ENCODE results near the gene NNT.
A peak's percentile ranks its signal among the peaks of the same experiment; 100 is the strongest.
"Not testable (repeated sequence)": the region's sequence is repeated elsewhere in the genome, so short reads cannot be mapped to it uniquely, and the experiment has no call there.

NNT gene

GRCh38 chr5:43627028-43627427, 24.0 kb downstream of the NNT start:
- DNase-seq (ENCODE audit: low read depth) = no peak

DNA sequence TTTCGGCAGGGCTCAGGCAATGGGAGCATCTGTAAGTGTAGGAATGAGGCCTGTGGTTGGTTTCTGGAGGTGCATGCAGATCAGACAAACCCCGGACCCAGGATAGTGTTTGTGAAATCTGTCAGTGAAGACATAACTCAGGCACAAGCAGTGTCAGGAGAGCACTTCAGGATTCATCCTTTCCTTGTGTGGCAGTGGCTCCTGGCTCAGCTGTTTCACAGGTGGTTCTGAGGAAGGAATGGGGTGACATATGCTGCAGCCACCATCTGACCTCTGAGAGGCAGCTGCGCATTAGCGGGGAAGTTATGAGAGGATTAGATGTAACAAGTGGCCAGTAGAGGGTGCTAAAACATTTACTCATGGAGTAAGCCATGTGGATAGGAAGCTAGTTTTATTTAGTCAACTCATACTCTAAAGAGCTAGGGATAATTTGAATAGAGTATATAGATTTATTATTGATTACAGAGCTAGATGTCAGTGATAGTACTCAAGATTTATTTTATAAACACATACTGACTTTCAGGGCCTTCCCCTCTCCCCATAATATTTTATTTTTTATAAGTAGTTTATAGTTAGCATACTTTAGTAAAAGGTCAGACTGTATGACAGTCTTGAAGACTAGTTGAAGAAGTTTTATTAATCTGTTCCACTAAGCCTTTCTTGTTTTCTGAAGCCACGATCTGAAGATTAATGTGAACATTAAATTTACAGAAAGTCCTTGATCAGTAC, 28.4 kb downstream of the NNT start:
- DNase-seq (ENCODE audit: low read depth) = peak; percentile 64

DNA sequence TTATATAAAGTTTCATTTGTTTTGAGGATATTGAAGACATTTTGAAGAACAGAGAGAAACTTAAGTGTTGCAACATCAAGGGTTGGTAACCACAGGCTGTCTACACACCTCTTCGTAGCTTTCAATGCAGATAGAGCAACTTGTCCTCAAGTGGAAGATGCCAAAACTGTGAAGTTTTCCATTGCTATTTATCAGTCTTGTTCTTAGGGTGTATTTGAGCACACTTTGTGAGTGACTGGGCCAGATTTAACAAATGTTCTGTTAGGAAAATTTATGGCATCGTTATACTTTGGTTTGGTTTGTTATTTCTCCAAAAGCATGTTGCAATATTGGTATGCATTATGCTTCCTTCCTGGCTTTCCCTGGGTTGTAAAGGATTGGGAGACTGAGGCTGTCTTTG, 31.6 kb downstream of the NNT start:
- no peak for DNase-seq (ENCODE audit: low read depth)

DNA sequence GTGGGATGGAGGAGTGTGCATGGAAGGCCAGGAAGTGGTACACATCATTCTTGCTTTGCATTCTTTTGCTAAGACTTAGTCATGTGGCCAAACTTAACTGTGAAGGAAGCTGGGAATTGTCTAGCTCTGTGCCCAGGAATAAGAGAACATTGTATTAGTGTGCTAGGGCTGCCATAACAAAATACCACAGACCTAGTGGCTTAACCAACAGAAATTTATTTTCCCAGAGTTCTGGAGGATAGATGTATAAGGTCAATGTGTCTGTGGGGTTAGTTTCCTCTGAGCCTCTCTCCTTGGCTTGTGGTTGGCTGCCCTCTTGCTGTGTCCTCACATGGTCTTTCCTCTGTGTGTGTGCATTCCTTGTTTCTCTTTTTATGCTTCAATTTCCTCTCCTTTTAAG, 32.4 kb downstream of the NNT start:
- no peak for DNase-seq (ENCODE audit: low read depth)

DNA sequence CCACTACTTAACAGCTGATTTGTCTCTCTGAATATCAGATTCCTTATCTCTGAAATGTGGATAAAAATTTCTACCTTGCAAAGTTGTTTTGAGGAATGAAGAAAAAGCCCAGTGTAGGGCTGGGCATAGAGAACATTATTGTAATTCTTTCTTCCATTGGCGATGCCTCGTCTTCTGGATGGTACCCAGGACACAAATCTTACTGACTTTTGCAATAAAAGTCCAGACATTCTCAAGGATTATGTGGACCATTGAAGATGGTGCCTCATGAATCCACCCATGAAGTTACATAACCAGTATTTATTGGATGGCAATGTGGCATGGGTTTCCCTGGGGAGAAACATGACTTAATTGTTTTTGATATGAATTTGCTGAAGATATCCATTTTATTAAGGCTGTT, 33.1 kb downstream of the NNT start:
- no peak for DNase-seq (ENCODE audit: low read depth)

DNA sequence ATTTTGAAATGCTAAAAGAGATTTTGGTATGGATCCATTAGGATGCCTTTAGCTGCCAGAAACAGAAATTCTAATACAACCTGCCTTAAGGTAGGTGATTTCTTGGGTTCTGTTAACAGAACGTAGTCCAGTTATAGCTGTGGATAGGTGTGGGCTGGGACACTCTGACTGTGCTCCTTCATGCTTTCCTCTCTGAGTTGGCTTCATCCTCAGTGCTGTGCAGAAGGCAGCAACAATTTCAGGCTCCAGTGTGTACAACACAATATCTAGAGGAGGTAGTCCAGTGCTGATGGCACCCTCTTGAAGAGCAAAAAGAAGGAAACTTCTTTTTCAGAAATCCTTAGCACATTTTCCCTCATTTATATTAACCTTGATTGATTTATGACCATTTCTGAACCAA, 34.4 kb downstream of the NNT start:
- no peak for DNase-seq (ENCODE audit: low read depth)

GRCh38 chr5:43638107-43638506, 35.1 kb downstream of the NNT start:
- no peak for DNase-seq (ENCODE audit: low read depth)

DNA sequence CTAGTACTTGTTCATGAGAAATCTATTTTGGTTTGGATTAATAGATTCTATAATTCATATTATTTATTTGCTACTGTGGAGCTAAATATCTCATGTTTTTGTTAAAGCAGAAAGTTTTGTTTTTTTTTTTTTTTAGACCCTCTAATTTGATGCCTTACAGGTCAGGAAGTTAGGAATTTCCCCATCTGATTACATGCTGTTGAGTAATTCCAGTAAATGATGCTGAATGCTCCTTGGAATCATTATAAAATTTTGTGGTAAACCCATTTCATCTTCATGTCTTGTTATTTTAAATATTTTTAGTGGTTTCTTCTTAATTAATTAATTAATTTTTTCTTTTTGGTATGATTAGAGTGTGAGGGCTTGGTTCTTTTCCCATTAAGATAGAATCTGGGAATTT, 35.6 kb downstream of the NNT start:
- DNase-seq (ENCODE audit: low read depth) = no peak

GRCh38 chr5:43639566-43639965, 36.6 kb downstream of the NNT start:
- DNase-seq (ENCODE audit: low read depth) = no peak

- DNase-seq (ENCODE audit: low read depth) = no peak
Measured at GRCh38 chr5:43642428-43642827, 39.4 kb downstream of the NNT start.

- no peak for DNase-seq (ENCODE audit: low read depth)
Measured at GRCh38 chr5:43643327-43643726, 40.3 kb downstream of the NNT start.

GRCh38 chr5:43643750-43644149, 40.8 kb downstream of the NNT start:
- no peak for DNase-seq (ENCODE audit: low read depth)

DNA sequence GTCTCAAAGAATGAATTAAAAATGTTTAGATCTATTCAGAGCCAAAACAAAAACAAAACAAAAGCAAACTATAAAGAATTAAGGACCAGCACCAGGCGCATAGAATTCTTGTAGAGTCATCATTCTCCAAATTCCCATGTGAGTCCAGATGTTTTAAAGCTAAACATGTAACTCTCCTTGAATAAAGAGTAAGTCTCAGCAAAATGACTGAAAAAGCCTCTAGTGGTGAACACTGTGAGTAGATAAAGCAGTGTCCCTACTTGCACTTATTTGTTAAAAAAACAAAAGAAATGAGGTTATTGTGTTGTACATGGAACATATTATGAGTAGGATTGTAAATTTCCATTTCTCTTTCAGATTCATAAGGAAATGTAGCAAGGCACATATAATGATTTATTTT, 44.0 kb downstream of the NNT start:
- no peak for DNase-seq (ENCODE audit: low read depth)

- DNase-seq (ENCODE audit: low read depth) = no peak
Measured at GRCh38 chr5:43647789-43648188, 44.8 kb downstream of the NNT start.

DNA sequence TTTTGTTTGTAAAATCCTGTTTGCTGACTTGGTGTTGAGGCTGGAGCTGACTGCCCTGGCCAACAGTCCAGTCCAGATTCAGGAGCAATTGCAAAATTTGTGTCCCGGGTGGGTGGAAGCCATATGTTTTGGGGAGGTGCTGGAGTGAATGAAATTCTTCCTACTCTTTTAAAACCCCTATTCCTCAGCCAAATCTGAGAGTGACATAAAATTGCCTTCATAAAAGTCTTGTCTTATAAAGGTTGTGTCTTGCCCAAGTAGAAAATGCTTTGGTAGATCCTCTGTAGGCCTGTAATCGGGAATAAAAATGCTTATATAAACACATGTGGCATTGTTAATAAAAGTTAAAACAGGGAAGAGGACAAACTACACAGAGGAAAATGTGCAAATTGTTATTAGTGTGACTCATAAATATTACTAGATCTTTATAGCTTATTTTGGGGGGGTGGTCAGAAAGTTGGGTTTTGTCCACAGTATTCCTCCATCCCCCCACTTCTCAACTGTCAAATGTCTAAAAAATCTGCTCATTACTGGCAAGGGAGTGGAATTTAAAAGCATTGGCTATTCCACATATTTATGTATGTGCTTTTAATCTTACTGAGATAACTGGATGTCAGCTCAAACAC, 45.6 kb downstream of the NNT start:
- DNase-seq (ENCODE audit: low read depth) = peak; percentile 56

DNA sequence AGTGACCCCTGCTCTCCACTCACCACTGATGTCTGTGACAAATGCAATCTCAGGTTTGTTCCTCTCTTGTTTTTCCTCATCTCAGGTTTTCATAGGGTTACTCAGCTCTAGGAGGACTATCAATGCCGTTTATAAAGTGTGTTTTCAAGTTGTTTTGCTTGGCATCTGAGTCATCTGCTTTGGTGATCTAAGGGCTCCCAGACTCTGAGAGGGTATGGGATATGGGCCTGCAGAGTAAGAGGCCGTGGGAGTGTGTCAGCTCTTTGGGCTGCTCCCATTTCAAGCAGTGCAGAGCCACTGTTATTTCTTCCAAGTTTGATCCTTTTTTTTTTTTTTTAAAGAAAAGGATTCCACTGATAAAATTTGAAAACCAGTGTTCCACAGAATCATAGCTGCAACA, 46.3 kb downstream of the NNT start:
- no peak for DNase-seq (ENCODE audit: low read depth)

- no peak for DNase-seq (ENCODE audit: low read depth)
Measured at GRCh38 chr5:43652537-43653302, 49.7 kb downstream of the NNT start.

DNA sequence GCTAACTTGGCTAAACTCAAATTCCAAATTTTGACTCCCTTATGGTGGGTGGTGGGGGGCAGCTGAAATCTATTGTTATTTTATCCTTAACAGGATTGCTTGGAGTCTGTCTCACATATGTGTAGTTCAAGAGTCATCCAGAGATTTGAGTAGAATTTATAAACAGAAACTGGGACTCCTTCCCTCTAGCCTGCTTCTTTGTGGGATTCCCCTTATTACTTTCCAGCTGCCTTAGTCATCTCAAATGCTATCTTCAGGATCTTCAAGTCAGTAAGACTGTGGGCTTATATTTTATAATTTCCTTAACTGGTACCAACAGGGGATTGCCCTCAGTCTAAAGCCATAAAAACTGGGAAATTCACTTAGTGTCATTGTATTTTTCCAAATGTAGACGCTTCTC, 55.5 kb downstream of the NNT start:
- peak; percentile 65 for DNase-seq (ENCODE audit: low read depth)

DNA sequence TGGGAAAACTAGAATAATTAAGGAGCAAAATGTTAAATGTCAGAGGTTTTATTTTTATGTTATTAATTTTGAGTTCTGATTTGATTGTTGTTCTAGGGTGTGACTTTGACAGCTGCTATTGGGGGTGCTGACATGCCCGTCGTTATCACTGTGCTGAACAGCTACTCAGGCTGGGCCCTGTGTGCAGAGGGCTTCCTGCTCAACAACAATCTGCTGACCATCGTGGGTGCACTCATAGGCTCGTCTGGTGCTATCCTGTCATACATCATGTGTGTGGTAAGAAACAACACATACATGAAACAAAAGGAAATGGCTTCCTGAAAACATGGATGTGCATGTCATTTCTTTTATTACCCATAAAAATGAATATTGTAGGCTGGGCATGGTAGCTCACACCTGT, 56.1 kb downstream of the NNT start:
- no peak for DNase-seq (ENCODE audit: low read depth)

GRCh38 chr5:43661102-43661501, 58.1 kb downstream of the NNT start:
- DNase-seq (ENCODE audit: low read depth) = no peak

GRCh38 chr5:43663916-43664315, 60.9 kb downstream of the NNT start:
- no peak for DNase-seq (ENCODE audit: low read depth)

- peak; percentile 43 for DNase-seq (ENCODE audit: low read depth)
Measured at GRCh38 chr5:43664501-43665040, 61.6 kb downstream of the NNT start.

DNA sequence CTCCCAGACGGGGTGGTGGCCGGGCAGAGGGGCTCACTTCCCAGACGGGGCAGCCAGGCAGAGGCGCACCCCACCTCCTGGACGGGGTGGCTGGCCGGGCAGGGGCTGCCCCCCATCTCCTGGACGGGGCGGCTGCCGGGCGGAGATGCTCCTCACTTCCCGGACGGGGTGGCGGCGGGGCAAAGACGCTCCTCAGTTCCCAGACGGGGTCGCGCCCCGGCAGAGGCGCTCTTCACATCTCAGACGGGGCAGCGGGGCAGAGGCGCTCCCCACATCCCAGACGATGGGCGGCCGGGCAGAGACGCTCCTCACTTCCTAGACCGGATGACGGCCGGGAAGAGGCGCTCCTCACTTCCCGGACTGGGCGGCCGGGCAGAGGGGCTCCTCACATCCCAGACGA, 62.8 kb downstream of the NNT start:
- DNase-seq (ENCODE audit: low read depth) = not testable (repeated sequence)

Measured in GM04504 (cell line).